HL-60 (cell line): ENCODE results near the gene CERT1.

Experiments
- DNase-seq, 2 experiments: peaks; one replicate each; pipeline ENCODE4 v3.0.0-alpha.2; 2010 to 2020; ENCODE audit warnings: low read depth in 1 of 2, low spot score in 1 of 2
- H3K27ac ChIP-seq: fragments of 250-450 bp; sonication (Bioruptor Pico); replicated peaks from 2 replicates; pipeline ENCODE4 v1.5.1; 2020; ENCODE audit warnings: mild to moderate bottlenecking, moderate library complexity
- H3K27me3 ChIP-seq: fragments of 250-450 bp; sonication (Bioruptor Pico); 2 replicates; pipeline ENCODE4 v1.5.1; 2021; ENCODE audit warnings: mild to moderate bottlenecking, moderate library complexity; ENCODE audit not compliant: insufficient read depth, poor library complexity, severe bottlenecking
- H3K4me3 ChIP-seq: replicated peaks from 2 replicates; pipeline ENCODE4 v1.5.1; 2011; ENCODE audit warnings: mild to moderate bottlenecking, control low read depth, low read length; ENCODE audit not compliant: insufficient read depth
- GABPA ChIP-seq: IDR thresholded peaks from 2 replicates; pipeline ENCODE4 v1.6.1; 2012; ENCODE audit warnings: low read depth
- POLR2AphosphoS5 ChIP-seq: IDR thresholded peaks from 2 replicates; pipeline ENCODE4 v1.6.1; 2012; ENCODE audit warnings: low read depth
- REST ChIP-seq: IDR thresholded peaks from 2 replicates; pipeline ENCODE4 v1.6.1; 2012; ENCODE audit warnings: low read depth; ENCODE audit not compliant: insufficient replicate concordance
- SPI1 ChIP-seq: IDR thresholded peaks from 2 replicates; pipeline ENCODE4 v1.6.1; 2012; ENCODE audit warnings: low read depth, mild to moderate bottlenecking, borderline replicate concordance
- TF ChIP-seq, protein P1 (sequence below): IDR thresholded peaks from one replicate; pipeline ENCODE4 v1.5.1; 2011; ENCODE audit warnings: low read length, control low read depth, inconsistent platforms; ENCODE audit not compliant: insufficient read depth

Gene CERT1

DNA sequence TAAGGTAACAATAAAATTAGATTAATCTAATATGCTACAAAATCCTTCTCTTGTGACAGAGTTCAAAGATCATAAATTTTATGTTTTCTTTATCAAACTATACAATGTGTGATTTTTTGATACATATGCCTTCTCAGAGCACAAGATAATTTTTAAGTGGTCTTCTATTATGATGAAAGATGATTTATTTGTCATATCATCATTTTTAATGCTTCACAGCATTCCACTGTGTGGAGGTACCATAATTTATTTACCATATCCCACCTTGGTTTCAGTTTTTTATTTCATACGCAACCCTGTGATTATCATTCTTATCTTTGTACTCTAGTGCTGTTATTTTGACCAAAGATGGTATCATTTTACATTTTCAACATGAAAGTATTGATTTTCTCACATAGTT lies 41.9 kb upstream of the CERT1 start:
- H3K27ac ChIP-seq = no peak overlapping the region
- H3K4me3 ChIP-seq = no peak overlapping the region
- TF ChIP-seq POLR2AphosphoS5 = no peak
- TF ChIP-seq GABPA = no peak
- TF ChIP-seq, protein P1, sequence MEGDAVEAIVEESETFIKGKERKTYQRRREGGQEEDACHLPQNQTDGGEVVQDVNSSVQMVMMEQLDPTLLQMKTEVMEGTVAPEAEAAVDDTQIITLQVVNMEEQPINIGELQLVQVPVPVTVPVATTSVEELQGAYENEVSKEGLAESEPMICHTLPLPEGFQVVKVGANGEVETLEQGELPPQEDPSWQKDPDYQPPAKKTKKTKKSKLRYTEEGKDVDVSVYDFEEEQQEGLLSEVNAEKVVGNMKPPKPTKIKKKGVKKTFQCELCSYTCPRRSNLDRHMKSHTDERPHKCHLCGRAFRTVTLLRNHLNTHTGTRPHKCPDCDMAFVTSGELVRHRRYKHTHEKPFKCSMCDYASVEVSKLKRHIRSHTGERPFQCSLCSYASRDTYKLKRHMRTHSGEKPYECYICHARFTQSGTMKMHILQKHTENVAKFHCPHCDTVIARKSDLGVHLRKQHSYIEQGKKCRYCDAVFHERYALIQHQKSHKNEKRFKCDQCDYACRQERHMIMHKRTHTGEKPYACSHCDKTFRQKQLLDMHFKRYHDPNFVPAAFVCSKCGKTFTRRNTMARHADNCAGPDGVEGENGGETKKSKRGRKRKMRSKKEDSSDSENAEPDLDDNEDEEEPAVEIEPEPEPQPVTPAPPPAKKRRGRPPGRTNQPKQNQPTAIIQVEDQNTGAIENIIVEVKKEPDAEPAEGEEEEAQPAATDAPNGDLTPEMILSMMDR = no peak
- no peak for TF ChIP-seq REST
- TF ChIP-seq SPI1 = no peak
- no peak for DNase-seq
- no peaks in the 10 kb centered on the region for H3K27me3 ChIP-seq

DNA sequence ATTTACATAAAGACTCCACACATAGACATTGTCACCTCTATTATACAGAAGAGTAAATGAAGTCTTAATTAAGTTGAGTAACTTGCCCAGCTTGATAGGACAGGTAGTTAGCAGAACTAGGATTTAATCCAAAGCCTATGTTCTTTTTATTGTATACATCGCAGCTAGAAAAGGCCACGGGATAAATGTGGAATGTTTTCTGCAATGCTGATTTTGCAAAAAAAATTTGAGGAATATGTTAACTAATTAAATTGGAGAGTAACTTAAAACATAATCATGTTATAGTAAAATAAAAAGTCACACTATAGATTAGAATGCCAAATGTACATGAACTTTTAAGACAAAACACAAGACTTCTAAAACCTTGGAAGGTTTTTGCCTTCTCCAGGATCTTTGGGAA lies 41.3 kb upstream of the CERT1 start:
- Histone ChIP-seq H3K27ac (no peak overlapping the region), H3K4me3 (no peak overlapping the region), H3K27me3 (no peaks in the 10 kb centered on the region)
- TF ChIP-seq GABPA (no peak), POLR2AphosphoS5 (no peak), SPI1 (no peak), REST (no peak)
- TF ChIP-seq, protein P1 = no peak
- no peak for DNase-seq

GRCh38 chr5:75551471-75551870 lies 40.0 kb upstream of the CERT1 start:
- Histone ChIP-seq H3K27ac (no peak overlapping the region), H3K27me3 (no peaks in the 10 kb centered on the region), H3K4me3 (no peak overlapping the region)
- DNase-seq = no peak
- no peak for TF ChIP-seq REST
- TF ChIP-seq, protein P1 = no peak
- TF ChIP-seq GABPA = no peak
- TF ChIP-seq SPI1 = no peak
- TF ChIP-seq POLR2AphosphoS5 = no peak
